ENCODE results near the gene RNF144A.

RNF144A gene

DNA sequence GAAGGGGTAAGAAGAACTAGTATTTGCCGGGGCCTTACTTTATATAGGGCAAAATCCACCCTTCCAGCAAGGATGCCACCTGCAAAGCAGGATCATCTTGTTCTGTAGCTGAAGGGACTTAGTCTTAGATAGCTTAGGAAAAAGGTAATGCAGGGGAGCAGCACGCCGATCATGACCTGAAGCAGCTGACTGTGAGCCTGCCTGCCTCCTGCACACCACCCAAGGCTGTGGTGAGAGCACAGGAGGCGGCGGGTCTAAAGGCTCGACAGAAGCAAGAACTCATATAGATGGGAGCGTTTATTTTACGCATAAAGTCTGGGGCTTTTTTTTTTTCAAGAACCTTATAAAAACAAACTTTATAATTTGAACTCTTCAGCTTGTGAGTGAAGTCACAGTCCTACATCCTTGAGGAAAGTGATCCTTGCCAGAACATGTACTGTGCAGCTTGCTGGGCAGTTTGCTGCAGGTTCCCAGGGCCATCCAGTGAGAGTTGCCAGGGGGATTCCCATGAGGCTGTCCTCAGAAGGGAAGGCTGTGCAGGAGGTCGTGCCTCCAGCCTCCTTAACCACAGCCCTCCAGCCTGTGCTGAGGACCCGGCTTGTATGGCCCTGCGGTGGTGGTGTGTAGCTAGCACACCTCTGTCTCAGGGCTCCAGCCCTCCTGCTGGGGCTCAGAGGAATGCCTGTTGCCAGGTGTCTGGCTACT is 92.1 kb downstream of the RNF144A start:
- no peak for DNase-seq

DNA sequence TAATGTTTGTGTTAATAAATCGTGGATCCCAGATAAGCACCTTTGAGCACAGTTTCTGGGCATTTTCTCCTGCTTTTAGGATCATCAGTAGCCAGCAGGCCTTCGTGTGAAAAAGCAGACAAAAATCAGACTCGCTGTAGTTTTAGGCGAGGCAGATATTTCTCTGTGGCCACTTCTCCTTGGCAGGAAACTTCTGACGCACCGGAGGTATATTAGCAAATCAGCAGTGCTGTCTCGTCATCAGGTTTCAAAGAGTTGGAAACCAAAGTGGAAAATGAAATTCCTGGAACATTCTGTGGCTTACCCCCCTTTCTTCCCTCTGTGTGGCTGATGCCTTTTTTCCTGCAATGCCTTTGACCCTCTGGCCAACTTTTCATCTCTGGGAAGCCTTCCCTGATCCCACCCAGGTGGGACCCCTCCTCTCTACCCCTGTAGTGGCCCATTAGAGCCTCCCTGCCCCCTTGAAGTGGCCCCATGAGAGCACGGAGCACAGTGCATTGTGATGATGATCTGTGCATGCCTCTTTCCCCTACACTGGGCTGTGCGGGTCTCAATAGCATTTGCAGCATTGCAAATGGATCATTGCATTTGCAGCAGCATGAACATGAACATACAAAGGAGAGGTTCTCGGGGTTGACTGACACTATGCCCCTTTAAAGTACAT is 93.3 kb downstream of the RNF144A start:
- no peak for DNase-seq

DNA sequence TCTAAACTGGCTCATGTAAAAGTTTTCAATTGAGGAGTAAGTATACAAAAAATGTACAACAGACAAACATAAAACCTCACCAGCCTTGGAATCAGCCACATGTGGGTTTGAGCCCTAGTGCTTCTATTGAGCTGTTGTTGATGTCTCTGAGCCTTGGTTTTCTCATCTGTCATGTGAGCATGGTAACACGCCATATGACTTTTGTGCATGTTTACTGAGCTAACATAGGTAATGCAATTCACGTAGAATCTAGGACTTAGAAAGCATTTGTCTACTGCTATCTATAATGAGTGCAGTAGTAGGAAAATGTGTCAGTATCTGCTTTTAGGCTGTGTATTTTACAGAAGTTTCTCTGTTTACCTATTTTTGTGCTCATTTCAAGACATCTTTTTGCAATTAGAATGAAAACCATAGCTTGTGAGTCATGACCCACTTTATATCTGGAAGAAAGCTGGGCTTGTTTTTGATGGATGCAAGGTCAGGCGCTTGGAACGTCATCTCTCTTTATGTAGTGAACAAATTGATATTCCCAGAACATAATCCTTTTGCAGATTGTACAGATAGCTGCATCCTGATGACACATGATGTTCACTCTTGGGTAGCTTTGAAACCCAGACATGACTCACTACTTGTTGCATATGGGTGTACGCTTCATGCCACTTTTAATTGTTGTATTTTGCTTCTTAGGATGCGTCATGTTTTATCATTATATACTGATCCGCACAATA is 94.3 kb downstream of the RNF144A start:
- no peak for DNase-seq

DNA sequence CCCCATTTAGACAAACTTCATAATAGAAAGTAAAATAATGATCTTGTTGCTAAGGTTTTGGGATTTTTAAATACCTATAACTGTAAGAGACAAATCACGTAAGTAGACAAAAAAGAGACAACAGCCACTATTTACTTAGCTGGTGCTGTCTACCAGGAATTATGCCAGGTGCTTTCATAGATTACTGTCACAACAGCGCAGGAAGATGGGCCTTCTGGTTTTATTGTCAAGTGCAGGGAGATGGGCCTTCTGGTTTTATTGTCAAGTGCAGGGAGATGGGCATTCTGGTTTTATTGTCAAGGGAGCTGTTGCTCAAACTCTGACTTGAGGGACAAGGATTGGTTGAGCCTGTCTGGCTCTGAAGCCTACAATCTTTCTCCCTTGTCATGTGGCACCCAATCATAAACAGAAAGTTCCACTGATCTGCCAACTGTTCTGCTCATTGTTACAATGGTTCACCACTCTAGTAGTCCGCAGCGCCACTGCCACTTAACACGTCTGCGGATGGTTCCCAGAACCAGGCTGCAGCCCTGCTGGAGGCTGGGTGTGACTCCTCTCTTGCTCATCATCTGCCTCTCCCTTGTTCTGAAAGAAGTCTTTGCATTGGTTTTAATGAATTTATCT is 95.0 kb downstream of the RNF144A start:
- DNase-seq, result no peak

DNA sequence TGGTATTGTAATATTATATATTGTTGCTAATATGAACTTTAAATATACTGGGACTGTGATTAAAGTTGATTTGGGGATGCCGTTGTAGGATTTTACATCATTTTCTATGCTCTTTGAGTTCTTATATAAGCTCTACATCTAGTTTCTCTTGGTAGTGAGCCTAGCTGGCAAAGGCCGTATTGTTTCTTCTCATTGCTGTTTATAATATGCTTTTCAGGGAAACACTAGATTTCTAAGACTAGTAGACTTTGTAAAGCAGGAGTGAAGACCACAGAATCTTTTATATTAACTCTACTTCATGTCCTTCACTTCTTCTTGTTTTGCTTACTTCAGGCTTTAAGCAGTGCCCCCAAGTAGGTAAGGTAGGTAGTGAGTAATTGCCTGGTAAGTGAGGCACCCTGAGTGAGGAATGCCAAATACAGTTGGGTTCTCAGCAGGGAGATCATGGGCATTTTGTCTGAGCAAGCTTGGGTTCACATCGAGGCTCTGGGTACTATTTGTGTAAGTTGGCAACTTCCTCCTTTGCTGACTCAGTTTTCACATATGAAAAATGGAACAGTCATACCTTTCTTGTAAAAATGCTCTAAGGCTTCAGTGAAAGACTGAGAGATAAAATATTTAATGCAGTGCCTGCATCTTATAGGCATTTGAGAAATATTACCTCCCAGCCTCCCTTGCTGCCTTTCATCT is 96.4 kb downstream of the RNF144A start:
- DNase-seq, result no peak

DNA sequence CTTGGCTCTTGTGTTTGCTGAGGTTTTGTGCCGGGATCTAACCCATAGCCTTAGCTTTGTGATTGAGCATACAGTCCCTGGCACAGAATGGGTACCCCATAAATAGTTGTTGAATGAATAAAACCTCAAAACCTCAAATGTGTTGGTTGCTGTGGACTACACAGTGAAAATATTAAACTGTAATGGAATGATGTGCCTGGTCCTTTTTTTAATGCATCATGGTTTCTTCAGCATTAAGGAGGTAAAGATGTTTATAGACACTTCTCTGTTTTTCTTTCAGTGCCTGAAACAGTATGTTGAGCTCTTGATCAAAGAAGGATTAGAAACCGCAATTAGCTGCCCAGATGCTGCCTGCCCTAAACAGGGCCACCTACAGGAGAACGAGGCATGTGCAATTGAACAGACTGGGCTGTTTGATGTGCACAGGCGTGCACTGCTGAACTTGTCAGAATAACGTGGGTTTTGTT is 97.0 kb downstream of the RNF144A start:
- peak in 1 of 2 experiments; percentile 31 for DNase-seq

DNA sequence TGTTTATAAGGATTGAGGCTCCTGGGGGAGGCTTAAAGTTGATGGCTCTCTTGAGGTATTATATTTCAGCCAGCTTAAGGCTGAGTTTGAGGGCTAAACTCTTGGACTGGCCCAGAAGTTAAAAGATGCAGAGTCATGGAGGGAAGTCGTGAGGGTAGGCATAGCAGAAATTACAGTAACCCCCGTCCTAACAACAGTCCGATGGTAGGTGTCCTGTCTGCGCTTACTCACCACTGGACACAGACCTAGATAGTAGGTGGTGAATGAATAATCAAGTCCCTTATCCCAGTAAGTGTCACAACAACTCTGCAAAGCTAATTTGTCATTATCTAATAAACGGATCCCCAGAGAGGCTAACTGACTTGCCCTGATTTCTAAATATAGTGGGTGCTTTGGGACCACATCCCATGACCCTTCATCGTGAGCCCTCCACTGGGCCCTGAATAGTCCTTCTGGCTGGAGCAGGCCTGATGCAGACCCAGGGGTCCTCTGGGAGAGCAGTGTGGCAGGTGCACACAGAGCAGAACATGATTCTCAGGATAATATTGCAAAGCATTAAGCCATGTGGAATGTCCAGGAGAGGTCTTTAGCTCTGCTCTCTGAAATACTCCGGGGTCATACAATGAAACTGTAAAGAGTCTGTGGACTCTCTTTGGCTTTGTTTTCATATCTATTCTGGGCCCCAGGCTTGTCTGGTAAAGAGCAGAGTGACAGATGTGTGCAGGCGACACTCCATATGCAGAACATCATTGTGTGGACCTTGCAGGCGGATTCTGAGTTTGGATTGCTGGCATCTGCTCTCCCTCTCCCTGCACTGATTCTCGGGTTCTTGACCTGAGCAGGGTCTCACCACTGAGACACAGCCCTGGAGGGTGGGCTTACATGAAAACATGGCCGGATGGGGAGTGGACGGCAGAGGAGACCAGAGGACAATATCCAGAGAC is 98.1 kb downstream of the RNF144A start:
- DNase-seq, result no peak

DNA sequence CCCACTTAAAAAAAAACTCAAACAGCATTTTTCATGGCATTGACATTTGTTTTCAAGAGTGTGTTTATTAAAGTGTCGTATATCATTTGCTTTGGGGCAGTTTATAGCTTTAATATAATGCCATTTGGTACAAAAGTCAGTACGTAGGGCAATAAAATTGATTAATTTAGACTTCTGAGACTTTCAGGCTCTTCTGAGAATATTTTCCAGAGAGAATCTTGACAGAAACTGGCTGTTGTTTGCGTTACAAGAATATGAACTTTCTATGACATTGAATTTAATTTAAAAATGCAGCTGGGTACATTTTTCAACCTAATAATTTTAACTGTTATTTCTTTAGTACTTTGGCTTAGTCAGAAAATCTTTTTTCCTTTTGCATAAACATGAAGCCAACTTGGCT is 98.9 kb downstream of the RNF144A start:
- DNase-seq, result no peak

DNA sequence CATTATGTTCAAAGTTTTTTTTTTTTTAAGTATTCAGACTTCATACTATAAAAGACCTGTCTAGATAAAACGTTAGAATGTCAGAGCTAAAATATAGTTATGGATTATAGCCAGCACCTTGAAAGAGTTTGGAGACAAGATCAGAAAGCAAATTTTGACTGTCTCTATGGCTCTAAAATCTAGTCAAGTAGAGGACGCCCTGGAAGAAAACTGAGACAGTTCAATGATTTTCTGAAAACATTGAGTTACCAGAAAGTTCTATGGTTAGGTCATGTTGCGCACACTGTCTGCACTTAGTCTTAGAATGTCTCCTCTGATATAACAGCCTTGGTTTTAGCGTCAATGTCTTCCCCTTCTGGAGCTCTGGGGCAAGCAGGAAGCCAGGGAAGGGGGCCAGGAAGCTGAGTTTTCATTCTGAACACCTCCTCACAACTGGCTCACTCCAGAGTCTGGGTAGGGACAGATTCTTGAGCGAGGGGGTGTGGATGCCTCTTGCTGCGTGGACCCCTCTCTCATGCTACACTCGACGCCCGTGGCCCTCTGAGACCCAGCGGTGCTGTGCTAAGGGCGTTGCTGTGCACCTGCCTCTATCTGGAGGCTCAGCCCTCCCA is 99.5 kb downstream of the RNF144A start:
- DNase-seq, result no peak

DNA sequence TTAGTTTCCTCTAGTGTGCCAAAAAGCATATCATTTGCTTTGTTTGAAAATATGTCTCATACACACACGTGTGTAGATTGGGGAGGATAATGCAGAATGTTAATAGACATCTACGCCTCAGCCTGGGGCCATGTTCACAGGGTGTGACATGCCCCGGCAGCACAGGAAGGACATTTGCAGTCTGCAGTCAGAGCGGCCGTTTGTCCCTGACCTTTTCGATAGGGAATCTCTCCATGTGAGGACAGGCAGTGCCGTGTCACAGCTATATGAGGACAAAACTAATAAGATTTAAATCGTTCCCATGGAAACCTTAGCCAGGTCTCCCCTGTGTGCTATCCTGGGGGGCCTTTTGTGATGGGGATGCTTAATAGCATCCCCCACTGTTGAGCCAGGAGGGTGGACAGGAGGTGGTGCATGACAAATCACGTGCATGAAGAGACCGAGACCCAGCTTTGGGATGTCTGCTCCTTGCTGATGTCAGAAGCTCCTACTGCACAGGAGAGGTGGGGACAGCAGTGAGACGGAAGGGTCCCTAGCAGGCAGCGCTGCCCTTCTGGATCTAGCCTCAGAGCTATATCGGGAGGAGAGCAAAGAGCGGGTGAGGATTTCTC is 100.6 kb downstream of the RNF144A start:
- DNase-seq, result no peak

DNA sequence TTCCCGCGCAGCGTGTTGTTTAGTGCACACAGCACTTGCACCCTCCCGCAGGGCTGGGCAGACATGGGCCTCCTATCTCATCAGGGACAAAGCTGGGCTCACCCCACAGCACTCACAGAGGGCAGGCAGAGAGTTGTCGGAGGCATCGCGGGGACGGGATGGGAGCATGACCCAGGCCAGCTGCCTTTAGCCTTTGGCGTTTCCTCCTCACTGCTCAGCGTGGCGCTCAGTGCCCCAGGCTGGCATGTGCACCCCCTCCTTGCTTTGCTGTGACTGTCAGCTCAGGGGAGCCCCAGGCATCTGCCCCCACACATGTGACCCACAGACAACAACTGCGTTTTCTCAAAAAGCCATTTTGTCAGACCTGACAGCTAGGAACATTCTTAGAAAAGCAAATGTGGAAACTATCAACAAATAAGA is 101.1 kb downstream of the RNF144A start:
- DNase-seq, result no peak

DNA sequence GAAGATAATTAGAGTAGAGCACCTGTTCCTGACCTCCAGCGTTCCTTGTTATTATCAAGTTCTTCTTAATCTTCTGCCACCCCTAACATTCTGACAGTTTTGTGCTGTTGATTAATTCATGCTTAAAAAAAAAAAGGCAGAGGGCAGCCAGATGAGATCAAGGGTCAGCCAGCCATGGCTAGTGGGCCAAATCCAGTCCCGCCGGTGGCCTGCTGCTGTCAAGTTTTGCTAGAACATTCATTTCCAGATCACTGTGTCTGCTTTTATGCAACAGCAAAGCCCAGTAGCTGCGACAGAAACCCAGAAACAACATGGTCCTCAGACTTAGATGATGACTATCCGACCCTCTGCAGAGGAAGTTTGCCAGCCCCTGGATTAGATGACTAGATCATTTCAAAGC is 101.6 kb downstream of the RNF144A start:
- DNase-seq, result no peak

DNA sequence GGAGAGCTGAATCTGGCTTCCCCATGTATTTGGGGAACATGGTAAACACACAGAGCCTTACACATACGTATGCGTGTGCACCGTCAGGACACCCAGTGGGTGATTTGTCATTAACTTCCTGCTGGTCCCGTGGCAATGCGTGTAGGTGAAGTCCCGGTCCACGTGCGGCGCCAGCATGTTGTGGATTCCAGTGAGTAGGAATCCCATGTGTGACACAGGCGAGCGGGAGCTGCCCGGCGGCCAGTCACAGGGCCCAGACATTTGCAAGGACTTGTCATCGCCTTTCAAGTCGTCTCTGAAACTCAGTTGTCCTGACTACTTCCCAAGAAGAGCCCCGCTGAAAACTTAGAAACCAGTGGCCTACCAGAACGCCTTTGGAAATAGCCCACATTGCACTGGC is 102.0 kb downstream of the RNF144A start:
- DNase-seq, result no peak

DNA sequence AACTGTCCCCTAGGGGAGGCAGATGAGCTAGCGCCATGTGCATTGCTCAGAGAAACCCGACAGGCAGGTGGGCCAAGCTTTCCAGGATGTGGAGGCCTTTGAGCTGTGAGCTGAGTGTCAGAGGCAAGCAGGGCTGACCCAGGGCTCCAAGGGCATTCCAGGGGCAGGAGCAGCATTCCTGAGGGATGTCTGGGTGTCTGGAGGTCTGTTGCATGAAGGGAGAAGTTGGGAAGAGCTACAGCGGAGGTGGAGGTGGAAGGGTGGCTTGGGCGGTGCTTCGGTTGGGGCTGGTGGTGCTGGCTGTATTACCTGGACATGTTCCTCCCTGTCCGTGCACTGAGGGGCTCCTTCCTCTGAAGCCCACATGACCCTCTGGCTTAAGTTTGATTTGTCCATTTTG is 102.8 kb downstream of the RNF144A start:
- DNase-seq, result no peak

DNA sequence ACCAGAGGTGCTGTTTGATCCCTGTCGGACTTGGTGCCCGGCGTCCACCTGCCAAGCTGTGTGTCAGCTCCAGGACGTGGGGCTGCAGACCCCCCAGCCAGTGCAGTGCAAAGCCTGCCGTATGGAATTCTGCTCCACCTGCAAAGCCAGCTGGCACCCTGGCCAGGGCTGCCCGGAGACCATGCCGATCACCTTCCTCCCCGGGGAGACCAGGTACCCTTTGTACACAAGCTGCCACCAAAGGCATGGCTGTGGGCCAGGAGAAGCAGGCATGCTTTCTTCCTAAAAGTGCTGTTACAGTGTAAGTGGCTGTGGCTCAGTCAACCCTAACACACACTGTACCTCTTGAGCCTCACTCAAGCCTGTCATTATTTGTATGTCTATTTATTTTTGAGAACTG is 103.3 kb downstream of the RNF144A start:
- no peak for DNase-seq

DNA sequence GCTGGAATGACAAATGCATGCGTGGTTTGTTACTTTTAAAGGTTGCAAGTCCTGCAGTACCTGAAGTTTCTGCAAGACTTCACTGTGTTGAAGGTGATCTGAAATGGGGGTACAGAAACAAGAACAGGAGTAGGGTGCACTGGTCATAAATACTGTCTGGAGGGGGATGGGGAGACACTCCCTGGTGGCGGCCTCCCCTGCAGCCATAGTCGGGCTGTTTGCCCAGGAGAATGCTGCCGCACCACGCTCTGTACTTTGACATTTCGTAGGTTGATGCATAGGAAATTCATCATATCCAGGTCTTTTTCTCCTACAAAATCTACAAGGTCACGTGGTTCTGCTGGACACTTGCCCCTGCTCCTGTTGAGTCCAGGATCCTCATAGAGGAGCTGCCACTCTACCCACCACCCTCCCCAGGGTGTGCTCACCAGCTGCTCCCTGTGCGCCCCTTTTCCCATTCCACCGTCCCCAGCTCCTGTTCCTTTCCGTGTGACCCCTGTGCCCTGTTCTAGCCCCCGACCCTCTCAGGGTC is 103.8 kb downstream of the RNF144A start:
- no peak for DNase-seq

DNA sequence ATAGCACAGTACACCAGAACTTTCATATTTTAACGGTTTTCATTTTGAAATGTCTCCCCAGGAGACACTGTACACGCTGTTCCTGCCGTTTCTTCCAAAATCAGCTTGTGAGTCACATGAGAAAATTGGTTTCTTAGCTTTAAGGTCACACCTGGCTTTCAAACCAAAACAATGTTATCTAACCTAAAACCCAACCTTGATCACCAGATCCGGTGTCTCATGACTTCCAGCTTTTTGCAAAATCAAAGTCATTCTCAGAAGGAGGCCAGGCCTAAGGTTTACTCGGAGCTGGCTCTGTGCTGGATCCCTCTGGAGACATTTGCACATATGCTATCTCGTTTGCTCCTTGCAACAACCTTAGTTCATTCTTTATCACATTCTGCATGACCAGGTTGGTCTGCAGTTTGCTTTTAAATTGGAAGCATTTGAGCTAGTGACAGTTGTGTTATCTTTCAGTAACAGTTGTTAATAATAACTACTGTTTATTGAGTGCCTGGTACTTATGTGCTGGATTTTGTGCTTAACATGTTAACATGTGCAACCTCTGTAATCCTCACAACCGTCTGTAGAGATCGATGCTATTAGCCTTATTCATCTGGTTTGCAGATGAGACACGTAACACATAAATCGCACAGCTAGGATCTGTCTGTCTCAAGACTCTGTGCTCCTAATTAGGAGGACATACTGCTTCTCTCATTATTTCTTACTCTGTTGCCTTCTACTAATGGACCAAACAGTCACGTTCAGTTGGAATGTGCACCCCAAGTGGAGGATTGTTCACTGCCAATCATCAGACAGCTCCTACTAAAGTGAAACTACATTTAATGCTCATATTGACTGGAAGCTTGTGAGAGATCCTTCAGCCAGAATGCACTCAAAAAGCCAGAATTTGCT is 105.5 kb downstream of the RNF144A start:
- DNase-seq, result no peak

DNA sequence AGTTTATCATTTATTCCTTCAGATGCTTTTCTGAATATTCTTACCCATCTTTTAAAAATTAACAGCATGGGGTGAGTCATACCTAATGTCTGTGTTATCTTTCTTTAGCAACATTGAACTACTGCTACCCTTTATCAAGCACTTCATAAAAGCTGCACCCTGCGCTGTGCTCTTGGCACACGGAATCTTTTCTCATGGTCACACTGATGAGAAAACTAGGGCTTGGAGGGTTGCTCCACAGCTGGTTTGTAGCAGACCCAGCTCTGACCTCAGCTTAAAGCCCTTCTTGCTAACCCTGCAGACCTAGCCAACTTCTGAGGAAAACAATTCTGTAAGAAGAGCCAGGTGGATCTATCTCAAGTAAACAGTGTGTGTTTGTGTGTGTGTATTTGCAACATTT is 106.3 kb downstream of the RNF144A start:
- no peak for DNase-seq

DNA sequence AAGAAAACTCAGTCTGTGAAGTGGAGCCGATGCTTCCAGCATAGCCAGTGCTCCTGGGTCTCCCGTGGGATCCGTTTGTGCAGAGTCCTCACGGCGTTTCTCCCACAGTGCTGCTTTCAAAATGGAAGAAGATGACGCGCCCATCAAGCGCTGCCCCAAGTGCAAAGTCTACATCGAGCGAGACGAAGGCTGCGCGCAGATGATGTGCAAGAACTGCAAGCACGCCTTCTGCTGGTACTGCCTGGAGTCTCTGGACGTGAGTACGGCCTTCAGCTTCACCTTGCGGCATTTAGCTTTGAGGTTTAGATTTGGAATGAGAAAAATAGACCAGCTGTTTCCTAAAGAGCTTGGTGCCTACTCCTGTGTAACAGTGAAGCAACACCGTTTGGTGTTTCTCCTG is 107.0 kb downstream of the RNF144A start:
- no peak for DNase-seq

Data from NCI-H526 (cell line).